Measurements from ENCODE around the gene LRFN2.

The LRFN2 gene

DNA sequence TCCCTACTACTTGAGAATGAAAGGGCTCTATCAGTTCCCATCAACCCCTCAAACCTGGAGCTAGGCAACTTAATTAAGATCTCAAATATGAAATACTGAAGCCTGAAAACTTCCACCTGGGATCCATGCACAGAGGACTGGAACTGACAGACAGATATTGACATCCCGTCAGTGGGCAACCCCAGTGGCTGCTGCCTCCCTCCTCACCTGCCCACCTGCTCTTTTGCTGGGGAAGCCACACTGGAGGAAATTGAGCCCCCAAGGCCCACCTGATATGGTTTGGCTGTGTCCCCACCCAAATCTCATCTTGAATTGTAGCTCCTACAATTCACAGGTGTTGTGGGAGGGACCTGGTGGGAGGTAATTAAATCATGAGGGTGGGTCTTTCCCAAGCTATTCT, 192.8 kb downstream of the LRFN2 start:
- in situ Hi-C loops (cut with HindIII; ENCODE audit: low sequenced_read_pairs): no loop called here
- no peak for DNase-seq (ENCODE audit: low read depth, low spot score)
- TF ChIP-seq, protein P1, sequence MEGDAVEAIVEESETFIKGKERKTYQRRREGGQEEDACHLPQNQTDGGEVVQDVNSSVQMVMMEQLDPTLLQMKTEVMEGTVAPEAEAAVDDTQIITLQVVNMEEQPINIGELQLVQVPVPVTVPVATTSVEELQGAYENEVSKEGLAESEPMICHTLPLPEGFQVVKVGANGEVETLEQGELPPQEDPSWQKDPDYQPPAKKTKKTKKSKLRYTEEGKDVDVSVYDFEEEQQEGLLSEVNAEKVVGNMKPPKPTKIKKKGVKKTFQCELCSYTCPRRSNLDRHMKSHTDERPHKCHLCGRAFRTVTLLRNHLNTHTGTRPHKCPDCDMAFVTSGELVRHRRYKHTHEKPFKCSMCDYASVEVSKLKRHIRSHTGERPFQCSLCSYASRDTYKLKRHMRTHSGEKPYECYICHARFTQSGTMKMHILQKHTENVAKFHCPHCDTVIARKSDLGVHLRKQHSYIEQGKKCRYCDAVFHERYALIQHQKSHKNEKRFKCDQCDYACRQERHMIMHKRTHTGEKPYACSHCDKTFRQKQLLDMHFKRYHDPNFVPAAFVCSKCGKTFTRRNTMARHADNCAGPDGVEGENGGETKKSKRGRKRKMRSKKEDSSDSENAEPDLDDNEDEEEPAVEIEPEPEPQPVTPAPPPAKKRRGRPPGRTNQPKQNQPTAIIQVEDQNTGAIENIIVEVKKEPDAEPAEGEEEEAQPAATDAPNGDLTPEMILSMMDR (IDR thresholded peaks at IDR 0.05; ENCODE audit: low read depth, low read length): no peak
- no peak overlapping the region for H3K4me3 ChIP-seq (ENCODE audit: low read depth, low read length)

DNA sequence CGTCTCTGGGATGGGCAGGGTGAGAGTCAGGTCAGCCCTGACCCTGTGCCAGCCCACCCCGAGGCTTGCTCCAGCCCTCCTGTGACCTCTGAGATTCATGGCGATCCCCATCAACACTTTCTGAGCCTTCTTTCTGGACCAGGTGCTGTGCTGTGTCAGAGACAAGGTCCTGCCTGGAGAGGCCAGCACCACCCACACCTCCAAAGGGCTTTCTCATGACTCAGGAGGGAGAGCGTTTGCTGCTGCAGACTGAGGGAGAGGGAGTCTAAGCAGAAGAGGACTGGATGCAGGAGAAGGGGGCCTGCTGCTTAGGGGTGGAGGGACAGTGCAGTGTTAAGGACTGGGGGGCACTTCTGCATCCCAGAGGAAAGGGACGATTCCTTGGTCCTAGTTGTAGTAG, 193.5 kb downstream of the LRFN2 start:
- in situ Hi-C loops (cut with HindIII; ENCODE audit: low sequenced_read_pairs): no loop called here
- TF ChIP-seq, protein P1 (IDR thresholded peaks at IDR 0.05; ENCODE audit: low read depth, low read length): no peak
- no peak for DNase-seq (ENCODE audit: low read depth, low spot score)
- H3K4me3 ChIP-seq (ENCODE audit: low read depth, low read length): no peak overlapping the region

DNA sequence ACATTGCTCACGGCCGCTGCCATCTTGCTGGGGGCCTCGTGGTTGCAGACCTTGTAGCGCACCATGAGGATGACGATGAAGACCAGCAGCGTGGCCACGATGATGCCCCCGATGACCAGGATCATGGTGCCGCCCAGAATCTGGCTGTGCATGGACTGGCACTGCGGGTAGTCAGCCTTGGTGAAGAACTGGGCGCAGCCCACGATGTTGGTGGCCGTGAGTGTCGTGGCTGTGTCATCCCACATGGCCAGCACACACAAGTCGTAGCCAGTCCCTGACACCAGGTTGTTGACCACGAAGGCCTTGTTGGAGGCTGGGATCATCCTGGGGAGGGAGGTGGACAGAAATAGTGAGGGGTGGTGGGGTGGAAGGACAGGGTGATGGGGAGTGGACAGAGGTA, 194.6 kb downstream of the LRFN2 start:
- in situ Hi-C loops (cut with HindIII; ENCODE audit: low sequenced_read_pairs): no loop called here
- H3K4me3 ChIP-seq (ENCODE audit: low read depth, low read length): no peak overlapping the region
- TF ChIP-seq, protein P1 (IDR thresholded peaks at IDR 0.05; ENCODE audit: low read depth, low read length): no peak
- no peak for DNase-seq (ENCODE audit: low read depth, low spot score)

DNA sequence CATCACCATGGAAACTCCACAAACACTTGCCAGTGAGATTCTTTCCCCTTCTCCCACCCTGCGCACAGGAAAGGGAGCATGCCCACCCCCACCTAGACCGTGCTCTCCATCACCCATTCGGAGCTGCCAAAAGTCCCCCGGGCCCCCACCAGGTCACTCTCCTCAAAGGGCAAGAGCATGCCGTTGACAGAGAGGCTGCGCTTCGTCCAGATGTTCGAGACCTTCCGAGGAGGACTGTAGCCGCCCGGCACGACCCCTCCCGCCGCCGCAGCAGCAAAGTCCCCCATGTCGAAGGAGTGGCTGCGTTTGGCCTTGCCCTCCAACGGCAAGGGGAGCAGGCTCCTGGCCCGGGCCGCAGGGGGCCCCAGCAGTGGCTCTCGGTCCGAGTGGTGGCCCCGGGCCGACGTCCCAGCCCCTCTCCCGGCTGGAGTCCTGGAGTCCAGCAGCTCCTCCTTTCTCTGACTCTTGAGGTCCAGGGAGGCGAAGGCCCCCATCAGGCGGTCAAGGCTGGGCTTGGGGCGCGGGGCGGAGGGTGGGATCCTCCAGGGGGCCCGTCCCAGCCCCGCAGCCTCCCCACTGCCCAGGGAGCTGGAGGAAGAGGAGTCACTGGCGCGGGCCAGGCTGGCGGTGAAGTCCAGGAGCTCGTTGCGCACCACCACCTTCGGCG, 195.2 kb downstream of the LRFN2 start:
- in situ Hi-C loops (cut with HindIII; ENCODE audit: low sequenced_read_pairs): no loop called here
- no peak for DNase-seq (ENCODE audit: low read depth, low spot score)
- TF ChIP-seq, protein P1 (IDR thresholded peaks at IDR 0.05; ENCODE audit: low read depth, low read length): no peak
- no peak overlapping the region for H3K4me3 ChIP-seq (ENCODE audit: low read depth, low read length)

DNA sequence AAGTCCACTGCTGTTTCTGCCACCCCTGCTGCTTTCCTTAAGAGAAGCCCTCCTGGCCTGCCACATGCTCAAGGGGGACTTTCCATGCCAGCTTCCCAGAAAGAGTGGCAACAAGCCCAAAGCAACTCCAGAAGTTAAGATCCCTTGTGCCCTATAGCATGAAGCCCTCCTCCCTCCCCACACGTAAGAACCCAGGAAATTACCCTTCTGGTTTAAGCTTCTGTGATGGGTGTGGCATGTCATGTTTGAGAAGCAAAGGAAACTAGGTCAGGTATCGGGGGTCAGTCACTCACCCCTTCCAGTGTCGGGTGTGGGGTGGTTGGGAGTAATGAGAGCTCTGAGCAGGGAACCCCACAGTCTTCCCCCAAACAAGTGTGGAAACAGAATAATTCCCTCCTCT, 196.1 kb downstream of the LRFN2 start:
- in situ Hi-C loops (cut with HindIII; ENCODE audit: low sequenced_read_pairs): no loop called here
- TF ChIP-seq, protein P1 (IDR thresholded peaks at IDR 0.05; ENCODE audit: low read depth, low read length): no peak
- DNase-seq (ENCODE audit: low read depth, low spot score): no peak
- H3K4me3 ChIP-seq (ENCODE audit: low read depth, low read length): no peak overlapping the region

DNA sequence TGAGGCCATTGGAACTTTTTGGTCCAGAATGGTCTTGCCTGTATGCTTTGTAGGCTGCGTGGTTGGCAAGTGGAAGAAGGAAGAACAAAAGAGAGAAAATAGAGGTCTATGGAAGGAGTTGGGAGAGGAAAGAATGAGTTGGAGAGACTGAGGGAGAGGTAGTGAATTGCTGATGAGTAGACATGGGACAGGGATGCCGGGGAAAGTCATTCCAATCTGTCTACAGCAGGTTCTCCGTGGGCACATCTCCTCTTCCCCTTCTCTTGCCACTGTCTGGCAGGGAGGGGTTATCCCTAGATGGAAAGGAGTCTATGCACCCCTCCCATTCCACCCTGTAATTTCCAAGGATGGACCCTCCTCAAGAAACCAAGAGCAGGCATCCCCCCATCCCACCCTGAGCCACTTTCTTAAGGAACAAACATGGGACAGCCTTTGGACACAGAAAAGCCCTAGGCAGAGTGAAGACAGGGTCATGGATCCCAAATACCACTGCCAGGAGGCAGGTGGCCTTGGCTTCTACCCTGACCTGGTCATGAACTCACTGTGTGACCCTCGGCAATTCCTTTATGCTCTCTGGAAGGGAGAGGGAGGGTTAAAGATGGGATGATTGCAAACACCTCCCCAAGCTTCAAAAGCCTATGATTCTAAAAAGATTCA, 196.9 kb downstream of the LRFN2 start:
- in situ Hi-C loops (cut with HindIII; ENCODE audit: low sequenced_read_pairs): no loop called here
- DNase-seq (ENCODE audit: low read depth, low spot score): no peak
- TF ChIP-seq, protein P1 (IDR thresholded peaks at IDR 0.05; ENCODE audit: low read depth, low read length): no peak
- no peak overlapping the region for H3K4me3 ChIP-seq (ENCODE audit: low read depth, low read length)

Measured in astrocyte of the spinal cord (primary cell).